IMR-90 (cell line): ENCODE measurements around the gene PRDM5.

Experiments used
- BHLHE40 ChIP-seq: fragments of 150-350 bp; IDR thresholded peaks from 2 replicates; pipeline ENCODE4 v1.6.1; 2016; ENCODE audit warnings: mild to moderate bottlenecking, low read depth, low read length
- ELK1 ChIP-seq: fragments of 150-350 bp; IDR thresholded peaks from 2 replicates; pipeline ENCODE4 v1.6.1; 2016; ENCODE audit warnings: low read depth, mild to moderate bottlenecking, low read length, moderate library complexity, borderline replicate concordance
- FOS ChIP-seq: fragments of 150-350 bp; IDR thresholded peaks from 2 replicates; pipeline ENCODE4 v1.6.1; 2016; ENCODE audit warnings: low read depth, low read length
- MXI1 ChIP-seq: IDR thresholded peaks from 2 replicates; pipeline ENCODE4 v1.6.1; 2012; ENCODE audit warnings: low read depth, mild to moderate bottlenecking, low read length, moderate library complexity, borderline replicate concordance
- POLR2A ChIP-seq: IDR thresholded peaks from 2 replicates; pipeline ENCODE4 v1.6.1; 2012; ENCODE audit warnings: mild to moderate bottlenecking, low read depth, low read length

- TF ChIP-seq FOS, result no peak
- TF ChIP-seq ELK1, result no peak
- TF ChIP-seq MXI1, result no peak
- TF ChIP-seq POLR2A, result no peak
- no peak for TF ChIP-seq BHLHE40
Observed at GRCh38 chr4:120895554-120895953, 27.0 kb downstream of the PRDM5 start.
